HepG2 (cell line): ENCODE measurements around the gene ADARB2. TPM values are rescaled to one million over a fixed set of nuclear protein-coding genes. Genes with fewer than 3 reads are reported as not detected.

Experiments
- ATAC-seq: fragments of 200-7000 bp; cut with Tn5 transposase; 3 replicates; pipeline ENCODE4 v1.9.1; 2020; ENCODE audit warnings: mild to moderate bottlenecking, moderate library complexity
- BruUV-seq: library from RNA; stranded (reverse); fragments of 400-500 nt; replicated peaks from 2 replicates; lab custom pipeline; 2021; lab: Mats Ljungman, UMichigan
- CTCF ChIA-PET: fragments of 300-600 bp; formaldehyde crosslinking; extraction: SDS; loops from one replicate; lab custom pipeline; 2021; ENCODE audit warnings: low total read pairs, inconsistent platforms, low intra/inter-chr PET ratio; lab: Yijun Ruan, JAX
- POLR2A ChIA-PET: fragments of 350-600 bp; sonication (Branson Sonifier 250); formaldehyde crosslinking; loops from one replicate; lab custom pipeline; 2020; ENCODE audit warnings: antibody characterized with exemption, inconsistent platforms; lab: Yijun Ruan, JAX
- DNase-seq: peaks from one replicate; pipeline ENCODE4 v3.0.0-alpha.2; 2015; ENCODE audit warnings: low spot score
- FAIRE-seq: peaks from 3 replicates; lab custom pipeline; 2011; peaks lifted over from hg19 to GRCh38; lab: Jason Lieb, UNC
- H2AFZ ChIP-seq: one replicate; pipeline ENCODE4 v1.6.1; 2011; ENCODE audit warnings: low read length, inconsistent platforms
- H3K27ac ChIP-seq: fragments of 300-600 bp; 3 replicates; pipeline ENCODE4 v1.8.0; 2011; ENCODE audit warnings: mixed run types, mild to moderate bottlenecking, mixed read lengths, low read length, inconsistent platforms; ENCODE audit not compliant: insufficient read depth; ENCODE audit errors: extremely low read length
- H3K27me3 ChIP-seq, 2 experiments: fragments of 200-600 bp in 1 of 2; 2 replicates in 1 of 2; 3 replicates in 1 of 2; pipeline versions ENCODE4 v1.6.0 to v1.8.0; 2011; ENCODE audit warnings: low read length in 2 of 2, mild to moderate bottlenecking in 2 of 2, moderate library complexity in 2 of 2, inconsistent platforms in 1 of 2; ENCODE audit not compliant: insufficient read depth in 2 of 2, control insufficient read depth in 1 of 2
- H3K36me3 ChIP-seq, 2 experiments: fragments of 200-600 bp in 1 of 2; replicated peaks in 1 of 2; 2 replicates in 1 of 2; 3 replicates in 1 of 2; pipeline versions ENCODE4 v1.5.1 to v1.8.0; 2011; ENCODE audit warnings: low read length in 2 of 2, inconsistent platforms in 1 of 2; ENCODE audit not compliant: insufficient read depth in 2 of 2, control insufficient read depth in 1 of 2
- H3K4me1 ChIP-seq: 2 replicates; pipeline ENCODE4 v1.5.1; 2012; ENCODE audit warnings: low read length, inconsistent platforms; ENCODE audit not compliant: insufficient read depth
- H3K4me2 ChIP-seq: 2 replicates; pipeline ENCODE4 v1.6.0; 2011; ENCODE audit warnings: low read depth, low read length, inconsistent platforms
- H3K4me3 ChIP-seq, 3 experiments: fragments of 200-600 bp in 1 of 3; sonication (generic), shearing (Covaris generic) in 1 of 3; replicated peaks in 1 of 3; 2 replicates each; pipeline ENCODE4 v1.5.1; 2011 to 2016; ENCODE audit warnings: low read length in 3 of 3, inconsistent platforms in 2 of 3, low read depth in 2 of 3, mild to moderate bottlenecking in 2 of 3, control low read depth in 1 of 3, mixed read lengths in 1 of 3; ENCODE audit not compliant: insufficient read depth in 1 of 3
- H3K79me2 ChIP-seq: one replicate; pipeline ENCODE4 v1.6.1; 2011; ENCODE audit warnings: low read length, inconsistent platforms; ENCODE audit not compliant: insufficient read depth
- H3K9ac ChIP-seq: 2 replicates; pipeline ENCODE4 v1.6.0; 2011; ENCODE audit warnings: mild to moderate bottlenecking, low read depth, low read length, inconsistent platforms; ENCODE audit not compliant: insufficient read depth
- H3K9me3 ChIP-seq: 2 replicates; pipeline ENCODE4 v1.5.1; 2012; ENCODE audit warnings: mild to moderate bottlenecking, low read length
- H4K20me1 ChIP-seq: 2 replicates; pipeline ENCODE4 v1.6.0; 2011; ENCODE audit warnings: inconsistent platforms, mild to moderate bottlenecking, low read length, moderate library complexity; ENCODE audit not compliant: insufficient read depth
- ATAD3A ChIP-seq: sonication (generic); formaldehyde crosslinking; IDR thresholded peaks from 2 replicates; pipeline ENCODE4 v1.4.0; 2020; ENCODE audit warnings: missing genetic modification reagents
- HNRNPH1 ChIP-seq: fragments of 200-400 bp; formaldehyde crosslinking; optimal IDR thresholded peaks from 2 replicates; pipeline ENCODE3; 2017; ENCODE audit warnings: mild to moderate bottlenecking, low read depth, low read length
- RCOR2 ChIP-seq: IDR thresholded peaks from 2 replicates; pipeline ENCODE4 v1.6.1; 2016; ENCODE audit warnings: missing biosample characterization, missing genetic modification reagents
- RFXAP ChIP-seq: sonication (generic); formaldehyde crosslinking; IDR thresholded peaks from 2 replicates; pipeline ENCODE4 v1.4.0; 2020; ENCODE audit warnings: missing genetic modification reagents, borderline replicate concordance
- SMAD1 ChIP-seq: sonication (generic); formaldehyde crosslinking; IDR thresholded peaks from 2 replicates; pipeline ENCODE4 v1.4.0; 2020; ENCODE audit warnings: missing genetic modification reagents, low read depth, mild to moderate bottlenecking, borderline replicate concordance
- TEAD2 ChIP-seq: sonication (generic); formaldehyde crosslinking; IDR thresholded peaks from 2 replicates; pipeline ENCODE4 v1.9.0; 2021; ENCODE audit warnings: missing genetic modification reagents
- YEATS2 ChIP-seq: sonication (generic); formaldehyde crosslinking; IDR thresholded peaks from 2 replicates; pipeline ENCODE4 v1.4.0; 2020; ENCODE audit warnings: missing genetic modification reagents, borderline replicate concordance
- ZNF260 ChIP-seq: sonication (generic); formaldehyde crosslinking; IDR thresholded peaks from 2 replicates; pipeline ENCODE4 v1.4.0; 2020; ENCODE audit warnings: missing genetic modification reagents, low read depth, mild to moderate bottlenecking, borderline replicate concordance
- ZNF275 ChIP-seq: sonication (generic); formaldehyde crosslinking; IDR thresholded peaks from 2 replicates; pipeline ENCODE4 v1.8.0; 2022; ENCODE audit warnings: missing genetic modification reagents, mild to moderate bottlenecking, inconsistent platforms, borderline replicate concordance
- ZNF431 ChIP-seq: sonication (generic); formaldehyde crosslinking; IDR thresholded peaks from 2 replicates; pipeline ENCODE4 v1.9.0; 2022; ENCODE audit warnings: missing genetic modification reagents, low read depth, mild to moderate bottlenecking, borderline replicate concordance
- ZNF546 ChIP-seq: sonication (generic); formaldehyde crosslinking; conservative IDR thresholded peaks from 2 replicates; pipeline ENCODE4 v1.8.1; 2023; ENCODE audit warnings: mild to moderate bottlenecking, missing genetic modification reagents
- ZNF644 ChIP-seq: IDR thresholded peaks from 2 replicates; pipeline ENCODE4 v1.6.1; 2016; ENCODE audit warnings: low read depth
- WGBS: methylation state at CpG from one replicate; pipeline ENCODE4 v1.1.6; 2017; ENCODE audit warnings: low lambda C conversion rate; 5-methylcytosine and 5-hydroxymethylcytosine counted together
- in situ Hi-C: cut with HindIII; loops from 2 replicates; pipeline ENCODE4 v1.10.0; 2017; ENCODE audit warnings: low pct_unique_long_range_greater_than_20kb; ENCODE audit not compliant: extremely low pct_ligation_motif_present
- intact Hi-C: fragments of 100-400 bp; cut with micrococcal nuclease; formaldehyde crosslinking; loops from one replicate; pipeline ENCODE4 v1.10.0; 2022; ENCODE audit not compliant: unreplicated experiment
- polyA plus RNA-seq, 8 experiments: library from polyadenylated mRNA; depleted of rRNA in 3 of 8; stranded (reverse) in 7 of 8; unstranded in 1 of 8; fragments of >200 nt; fragmentation: Illumina TruSeq in 4 of 8; extraction: Trizol in 4 of 8; gene quantifications; 2 replicates each; pipeline versions ENCODE4 v1.2.1 to v1.2.3, GENCODE V29; 2011 to 2016; ENCODE audit warnings: low read depth in 4 of 8, missing spikeins in 1 of 8, mixed read lengths in 1 of 8; ENCODE audit not compliant: insufficient read depth in 1 of 8
- total RNA-seq, 5 experiments: library from RNA; depleted of rRNA; stranded (reverse); fragments of >200 nt; fragmentation: Illumina TruSeq; extraction: Trizol; gene quantifications; 2 replicates each; pipeline ENCODE4 v1.2.3, GENCODE V29; 2016; ENCODE audit warnings: low read depth in 1 of 5
- TF ChIP-seq, protein P1 (sequence below): sonication (generic); formaldehyde crosslinking; IDR thresholded peaks from 2 replicates; pipeline ENCODE4 v1.5.1; 2020; ENCODE audit warnings: mild to moderate bottlenecking, missing genetic modification reagents, borderline replicate concordance
- TF ChIP-seq, protein P2 (sequence below): sonication (generic); formaldehyde crosslinking; conservative IDR thresholded peaks from 2 replicates; pipeline ENCODE4 v1.4.0; 2020; ENCODE audit warnings: missing genetic modification reagents
- TF ChIP-seq, protein P3 (sequence below): sonication (generic); formaldehyde crosslinking; IDR thresholded peaks from 2 replicates; pipeline ENCODE4 v1.4.0; 2020; ENCODE audit warnings: mild to moderate bottlenecking, missing genetic modification reagents

Gene ADARB2
- total and polyA plus RNA-seq, 2 of the 13 experiments (the other 11 are each of a cell fraction or from before 2014, with no cell fraction given), result not detected

DNA sequence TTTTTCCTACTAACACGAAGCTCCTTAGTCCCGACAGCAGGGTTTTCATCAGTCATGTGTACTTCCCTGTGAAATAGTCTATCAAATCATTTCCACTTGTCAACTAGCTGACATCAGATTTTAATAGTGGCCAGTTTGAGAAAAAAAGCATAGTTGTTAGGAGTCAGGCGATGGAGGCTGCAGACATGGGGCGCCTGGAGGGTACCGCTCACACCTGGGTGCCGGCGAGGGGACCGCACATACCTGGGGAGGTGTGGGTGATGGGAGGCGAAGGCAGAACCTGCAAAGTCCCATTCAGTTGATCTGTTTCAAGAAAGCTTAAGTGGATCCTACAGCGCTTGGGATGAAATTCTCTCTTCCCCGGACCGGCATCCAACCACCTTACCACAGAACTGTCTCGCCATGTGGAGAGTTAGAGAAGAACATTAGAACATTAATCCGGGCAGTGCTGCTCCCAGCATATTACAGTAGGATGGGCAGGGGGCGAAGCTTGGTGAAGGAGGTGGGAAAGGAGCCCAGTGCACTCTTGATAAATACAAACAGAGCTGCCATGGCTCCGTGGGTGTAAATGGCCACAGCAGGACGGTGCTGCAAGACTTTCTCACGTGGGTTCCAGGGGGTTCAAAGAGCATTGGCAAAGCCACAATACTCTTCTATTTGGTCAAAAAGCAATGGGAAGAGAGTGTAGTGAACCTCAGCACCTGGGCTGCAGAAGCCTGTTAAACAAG lies 24.2 kb downstream of the ADARB2 start:
- Histone ChIP-seq H3K9ac (no peak overlapping the region), H3K27me3 (peaks cover 0 to 23% of the 10 kb centered on the region in 2 experiments; a peak in 3 of 5 replicates), H3K4me3 (no peak overlapping the region), H3K9me3 (no peaks in the 10 kb centered on the region), H3K4me2 (no peak overlapping the region), H4K20me1 (no peaks in the 10 kb centered on the region), H3K36me3 (no peaks in the 10 kb centered on the region), H3K27ac (no peak overlapping the region), H3K79me2 (no peaks in the 10 kb centered on the region), H2AFZ (no peak overlapping the region), H3K4me1 (no peaks in the 10 kb centered on the region)
- BruUV-seq, result no TSS peak
- ChIA-PET CTCF (no interaction called here), POLR2A (no interaction called here)
- in situ Hi-C loops (no loop called here), intact Hi-C loops (no loop called here)
- ATAC-seq (no peak), DNase-seq (no peak), FAIRE-seq (no peak)
- no peak for TF ChIP-seq ZNF275 (CRISPR knock-in tag)
- TF ChIP-seq RCOR2 (CRISPR knock-in tag), result no peak
- no peak for TF ChIP-seq YEATS2
- TF ChIP-seq SMAD1 (CRISPR knock-in tag), result no peak
- TF ChIP-seq ZNF644 (CRISPR knock-in tag), result no peak
- TF ChIP-seq HNRNPH1, result no peak
- no peak for TF ChIP-seq ZNF546 (CRISPR knock-in tag)
- no peak for TF ChIP-seq TEAD2
- TF ChIP-seq ZNF431 (CRISPR knock-in tag), result no peak
- no peak for TF ChIP-seq ZNF260 (CRISPR knock-in tag)
- TF ChIP-seq, protein P1, sequence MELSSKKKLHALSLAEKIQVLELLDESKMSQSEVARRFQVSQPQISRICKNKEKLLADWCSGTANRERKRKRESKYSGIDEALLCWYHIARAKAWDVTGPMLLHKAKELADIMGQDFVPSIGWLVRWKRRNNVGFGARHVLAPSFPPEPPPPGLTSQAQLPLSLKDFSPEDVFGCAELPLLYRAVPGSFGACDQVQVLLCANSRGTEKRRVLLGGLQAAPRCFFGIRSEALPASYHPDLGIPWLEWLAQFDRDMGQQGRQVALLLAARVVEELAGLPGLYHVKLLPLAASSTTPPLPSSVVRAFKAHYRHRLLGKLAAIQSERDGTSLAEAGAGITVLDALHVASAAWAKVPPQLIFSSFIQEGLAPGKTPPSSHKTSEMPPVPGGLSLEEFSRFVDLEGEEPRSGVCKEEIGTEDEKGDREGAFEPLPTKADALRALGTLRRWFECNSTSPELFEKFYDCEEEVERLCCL (CRISPR knock-in tag), result no peak
- TF ChIP-seq, protein P2, sequence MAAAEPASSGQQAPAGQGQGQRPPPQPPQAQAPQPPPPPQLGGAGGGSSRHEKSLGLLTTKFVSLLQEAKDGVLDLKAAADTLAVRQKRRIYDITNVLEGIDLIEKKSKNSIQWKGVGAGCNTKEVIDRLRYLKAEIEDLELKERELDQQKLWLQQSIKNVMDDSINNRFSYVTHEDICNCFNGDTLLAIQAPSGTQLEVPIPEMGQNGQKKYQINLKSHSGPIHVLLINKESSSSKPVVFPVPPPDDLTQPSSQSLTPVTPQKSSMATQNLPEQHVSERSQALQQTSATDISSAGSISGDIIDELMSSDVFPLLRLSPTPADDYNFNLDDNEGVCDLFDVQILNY (CRISPR knock-in tag), result no peak
- no peak for TF ChIP-seq RFXAP (CRISPR knock-in tag)
- TF ChIP-seq, protein P3, sequence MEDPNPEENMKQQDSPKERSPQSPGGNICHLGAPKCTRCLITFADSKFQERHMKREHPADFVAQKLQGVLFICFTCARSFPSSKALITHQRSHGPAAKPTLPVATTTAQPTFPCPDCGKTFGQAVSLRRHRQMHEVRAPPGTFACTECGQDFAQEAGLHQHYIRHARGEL, result no peak
- TF ChIP-seq ATAD3A (CRISPR knock-in tag), result no peak
- 54% methylated on average over 18 of the region's 18 CpGs for WGBS
